ENCODE results near the gene RASSF4.

The RASSF4 gene

DNA sequence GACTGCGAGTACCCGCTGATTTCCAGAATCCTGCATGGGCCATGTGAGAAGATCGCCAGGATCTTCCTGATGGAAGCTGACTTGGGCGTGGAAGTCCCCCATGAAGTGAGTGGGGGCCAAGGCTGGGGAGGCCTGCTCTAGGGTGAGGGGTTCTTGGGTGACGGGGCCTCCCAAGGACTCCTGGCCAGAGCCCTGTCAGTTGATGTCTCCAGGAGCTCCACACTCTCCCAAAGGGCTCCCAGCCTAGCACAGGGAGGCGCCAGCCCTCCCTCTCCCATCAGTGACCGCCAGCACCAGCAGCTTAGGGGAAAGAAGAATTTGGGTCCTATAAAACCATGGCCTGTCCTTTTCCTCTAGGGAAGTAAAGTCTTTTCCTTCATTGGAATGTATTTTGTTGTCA lies 31.4 kb downstream of the RASSF4 start:
- DNase-seq = no peak

DNA sequence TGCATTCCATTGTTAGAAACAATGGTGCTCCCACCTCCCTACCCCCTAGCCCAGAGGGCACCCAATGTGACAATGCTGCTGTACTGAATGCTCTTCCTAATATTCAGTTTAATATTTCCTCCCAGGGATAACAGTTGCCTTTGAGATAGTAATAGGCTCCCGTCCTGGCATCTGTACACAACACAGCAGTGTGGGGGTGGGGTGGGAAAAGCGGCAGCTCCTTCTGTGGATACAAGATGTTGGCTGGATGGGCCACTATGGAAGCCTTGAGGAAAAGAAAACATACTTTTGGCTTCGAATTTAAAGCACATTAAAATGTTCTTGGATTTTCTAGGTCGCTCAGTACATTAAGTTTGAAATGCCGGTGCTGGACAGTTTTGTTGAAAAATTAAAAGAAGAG lies 32.0 kb downstream of the RASSF4 start:
- DNase-seq = no peak

DNA sequence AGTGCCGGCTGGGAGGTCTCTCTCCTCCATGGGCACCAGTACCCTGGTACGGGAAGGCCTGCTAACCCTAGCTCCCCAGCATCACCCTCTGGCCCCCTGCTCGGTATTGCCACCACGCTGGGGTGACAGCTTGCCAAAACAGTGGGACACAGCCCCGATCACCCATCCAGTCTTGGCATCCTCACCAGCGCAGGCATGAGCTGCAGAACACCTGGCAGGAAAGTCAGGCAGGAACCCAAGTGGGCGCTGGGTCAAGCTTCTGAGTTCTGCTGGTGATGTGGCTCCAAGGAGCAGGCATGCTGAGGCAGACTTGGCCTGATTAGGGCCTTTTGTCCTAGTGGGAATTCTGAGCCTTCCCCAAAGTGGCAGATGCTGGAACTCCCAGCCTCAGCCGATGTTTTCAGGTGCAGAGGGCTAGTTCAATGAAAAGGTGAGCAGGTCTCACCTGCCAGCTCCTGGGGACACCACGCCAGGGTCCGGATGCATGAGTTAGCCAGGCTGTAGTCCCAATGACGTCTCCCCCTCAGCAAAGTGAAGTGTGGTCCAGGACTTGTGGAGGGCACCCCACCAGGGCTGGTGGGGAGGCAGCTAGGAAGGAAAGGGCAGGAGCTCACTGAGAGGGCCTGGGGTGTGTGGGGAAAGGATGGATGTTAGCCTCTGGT lies 32.6 kb downstream of the RASSF4 start:
- no peak for DNase-seq

DNA sequence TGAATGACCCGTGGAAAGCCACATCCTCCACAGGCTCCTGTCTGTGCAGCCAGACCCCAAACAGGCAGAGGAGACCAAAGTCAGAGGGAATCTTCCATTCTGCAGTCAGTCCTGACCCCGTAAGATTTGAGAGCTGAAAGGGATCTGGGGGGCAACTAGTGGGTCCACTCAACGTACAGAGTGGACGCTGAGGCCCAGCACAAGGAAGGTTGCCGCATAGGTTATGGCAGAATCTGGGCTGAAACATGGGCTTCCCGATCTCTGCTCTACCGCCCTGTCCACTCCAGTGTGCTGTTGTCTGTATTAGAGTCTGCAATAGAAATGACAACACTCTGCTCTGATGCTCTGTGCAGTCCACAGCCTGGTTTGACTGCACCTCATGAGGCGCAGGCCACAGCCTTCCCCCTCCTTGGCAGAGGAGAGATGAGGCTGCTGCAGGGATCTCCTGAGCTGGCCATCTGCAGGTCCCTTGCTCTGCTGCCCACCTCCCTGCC lies 33.2 kb downstream of the RASSF4 start:
- DNase-seq = no peak

DNA sequence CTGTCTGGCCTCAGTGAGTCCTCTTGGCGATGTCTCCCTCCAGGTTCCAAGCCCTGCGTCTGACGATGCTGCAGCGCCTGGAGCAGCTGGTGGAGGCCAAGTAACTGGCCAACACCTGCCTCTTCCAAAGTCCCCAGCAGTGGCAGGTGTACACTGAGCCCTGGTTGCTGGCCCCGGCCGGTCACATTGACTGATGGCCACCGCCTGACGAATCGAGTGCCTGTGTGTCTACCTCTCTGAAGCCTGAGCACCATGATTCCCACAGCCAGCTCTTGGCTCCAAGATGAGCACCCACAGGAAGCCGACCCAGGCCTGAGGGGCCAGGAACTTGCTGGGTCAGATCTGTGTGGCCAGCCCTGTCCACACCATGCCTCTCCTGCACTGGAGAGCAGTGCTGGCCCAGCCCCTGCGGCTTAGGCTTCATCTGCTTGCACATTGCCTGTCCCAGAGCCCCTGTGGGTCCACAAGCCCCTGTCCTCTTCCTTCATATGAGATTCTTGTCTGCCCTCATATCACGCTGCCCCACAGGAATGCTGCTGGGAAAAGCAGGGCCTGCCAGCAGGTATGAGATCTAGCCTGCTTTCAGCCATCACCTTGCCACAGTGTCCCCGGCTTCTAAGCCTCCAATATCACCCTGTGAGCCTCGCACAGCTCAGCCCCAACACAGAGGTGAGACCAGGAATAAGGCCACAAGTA lies 33.8 kb downstream of the RASSF4 start:
- no peak for DNase-seq

DNA sequence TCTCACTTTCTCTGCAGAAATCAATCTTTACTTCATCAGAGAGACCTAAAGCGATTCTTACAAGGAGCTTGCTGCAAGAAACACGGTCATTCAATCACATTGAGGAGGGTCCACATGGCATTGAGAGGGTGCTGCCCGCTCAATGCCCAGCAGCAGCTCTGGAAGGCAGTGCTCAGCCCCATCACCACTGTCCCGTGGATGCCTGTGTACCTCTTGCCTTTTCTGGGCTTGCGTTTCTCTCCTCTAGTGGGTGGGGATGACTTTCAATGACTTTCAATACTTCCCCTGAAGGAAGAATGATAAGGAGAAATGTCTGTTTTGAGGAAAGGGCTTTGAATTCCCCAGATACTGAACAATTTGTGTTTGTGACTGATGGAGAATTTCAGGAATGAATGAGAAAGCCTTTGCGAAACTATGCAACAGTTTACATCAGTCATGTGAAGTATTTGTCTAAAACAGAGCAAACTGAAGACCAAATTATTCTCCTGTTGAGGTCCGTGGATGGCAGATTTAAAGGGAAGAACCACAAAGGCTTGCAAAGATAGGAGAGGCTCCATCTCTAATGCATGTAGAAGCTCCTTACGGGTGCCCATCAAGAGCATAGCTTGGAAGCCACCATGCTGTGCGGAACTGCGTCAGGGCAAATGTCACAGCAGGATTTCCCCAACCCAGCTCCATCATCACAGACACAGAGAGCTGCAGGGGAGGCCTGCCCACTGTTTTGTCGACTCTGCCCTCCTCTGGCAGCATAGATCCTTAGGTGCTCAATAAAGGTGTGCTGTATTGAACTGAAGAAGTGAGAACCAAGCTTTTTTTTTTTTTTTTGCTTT lies 34.5 kb downstream of the RASSF4 start:
- DNase-seq = no peak

GRCh38 chr10:44994752-44995530 lies 35.3 kb downstream of the RASSF4 start:
- no peak for DNase-seq

DNA sequence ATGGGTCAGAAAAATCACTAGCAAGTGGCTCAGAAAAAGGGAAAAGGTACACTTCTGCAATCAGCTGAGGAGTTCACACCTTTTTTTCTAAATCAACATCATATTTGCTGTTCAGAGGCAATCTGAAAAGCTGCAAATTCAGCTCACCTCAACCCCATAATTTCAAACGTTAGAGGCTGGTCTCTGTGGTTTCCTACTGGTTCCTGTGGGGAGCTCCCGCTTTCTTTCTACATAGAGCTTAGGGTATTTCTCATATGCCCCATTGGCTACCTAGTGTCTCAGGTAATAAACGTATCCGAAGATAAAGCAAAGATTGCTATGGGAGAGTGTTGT lies 35.9 kb downstream of the RASSF4 start:
- DNase-seq = no peak

- DNase-seq = peak in 1 of 2 donors; percentile 54
Measured at GRCh38 chr10:44995914-44996669, 36.5 kb downstream of the RASSF4 start.

- no peak for DNase-seq
Measured at GRCh38 chr10:44997105-44997748, 37.6 kb downstream of the RASSF4 start.

DNA sequence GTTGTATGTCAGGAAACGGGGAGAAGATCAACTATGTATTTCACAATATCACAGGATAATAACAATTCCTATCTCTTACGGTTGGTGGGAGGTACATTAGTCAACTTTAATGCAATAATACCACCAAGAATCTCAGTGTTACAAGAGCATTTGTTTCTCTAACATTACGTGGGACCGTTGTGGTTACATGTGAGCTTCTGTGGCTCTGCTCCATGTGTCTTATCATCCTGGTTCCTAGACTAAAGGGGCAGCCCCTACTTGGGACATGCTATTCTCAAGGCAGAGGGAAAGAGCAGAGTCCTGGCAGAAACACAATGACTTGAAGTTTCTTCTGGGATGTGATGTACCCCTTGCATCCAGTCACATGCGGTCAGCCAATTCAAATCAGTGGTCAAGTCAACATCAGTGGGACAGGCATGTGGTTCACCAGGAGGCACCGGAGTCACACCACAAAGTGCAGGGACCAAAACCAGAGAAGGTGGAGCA lies 38.6 kb downstream of the RASSF4 start:
- no peak for DNase-seq

- DNase-seq = no peak
Measured at GRCh38 chr10:45000138-45000751, 40.6 kb downstream of the RASSF4 start.

DNA sequence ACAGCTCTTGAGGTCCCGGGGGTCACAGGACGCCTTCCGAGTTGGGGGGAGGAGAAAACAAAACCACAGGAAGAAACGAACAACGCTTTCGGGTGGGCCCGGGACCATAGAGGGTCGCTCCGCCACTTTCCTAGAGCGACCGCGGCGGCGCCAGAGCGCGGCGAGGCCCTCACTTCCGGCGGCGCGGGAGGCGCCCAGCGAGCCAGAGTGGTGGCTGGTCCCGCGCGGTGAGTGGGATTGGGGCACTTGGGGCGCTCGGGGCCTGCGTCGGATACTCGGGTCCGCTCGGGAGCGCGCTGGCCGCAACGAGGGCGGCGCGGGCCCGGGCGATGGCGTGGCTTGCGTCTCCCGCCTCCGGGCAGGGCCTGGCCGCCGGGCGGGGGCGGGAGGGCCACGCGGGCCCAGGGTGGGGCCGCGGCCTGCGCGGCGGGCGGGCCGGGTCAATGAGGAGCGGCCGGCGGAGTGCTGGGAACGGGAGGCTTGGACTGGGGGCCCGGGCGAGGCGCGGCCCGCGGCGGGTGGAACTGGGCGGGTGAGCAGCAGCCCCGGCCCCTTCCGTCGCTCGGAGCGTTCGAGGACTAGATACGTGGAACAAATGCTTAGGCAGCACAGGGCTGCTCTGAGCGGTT lies 41.3 kb downstream of the RASSF4 start, which contains the start of gene ZNF22:
TSS of gene ZNF22 (plus strand) at position 172 of the 629 bp plus-strand sequence. CDS start 2,446 bp downstream, outside the sequence.
- peak; percentile 66 to 69 for DNase-seq

DNA sequence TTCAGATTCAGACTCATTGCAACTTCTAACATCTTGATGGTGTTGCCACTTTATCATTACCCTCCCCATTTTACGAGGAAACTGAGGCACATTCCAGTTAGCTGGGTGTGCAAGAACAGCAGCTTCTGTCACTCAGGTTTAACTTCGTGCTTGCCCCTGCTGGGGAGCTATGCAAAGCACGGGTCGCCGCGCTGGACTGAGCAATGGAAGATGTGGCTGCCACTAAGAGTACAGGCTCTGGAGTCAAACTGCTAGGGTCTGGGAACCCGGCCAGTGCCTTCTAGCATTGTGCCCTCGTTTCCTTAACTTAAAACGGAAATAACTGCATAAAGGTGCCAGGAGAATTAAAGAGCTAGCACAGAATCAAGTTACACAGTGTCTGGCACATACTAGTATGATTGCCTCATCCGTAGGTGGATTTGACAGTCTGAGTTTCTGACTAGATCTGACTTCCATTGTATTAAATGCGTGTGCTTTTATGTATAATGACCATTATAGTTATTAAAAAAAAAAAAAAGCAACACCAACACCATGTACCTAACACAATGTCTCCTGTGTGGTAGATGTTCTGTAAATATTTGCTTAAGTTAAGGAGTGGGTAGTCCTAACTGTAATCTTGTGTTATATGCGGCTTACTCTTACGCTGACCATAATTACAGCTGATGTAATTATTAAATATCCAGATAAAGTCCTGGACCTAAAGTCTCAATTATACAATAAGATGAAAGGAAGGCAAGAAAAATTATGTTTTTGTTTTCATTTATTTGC lies 42.0 kb downstream of the RASSF4 start:
- peak in 1 of 2 donors; percentile 52 for DNase-seq

DNA sequence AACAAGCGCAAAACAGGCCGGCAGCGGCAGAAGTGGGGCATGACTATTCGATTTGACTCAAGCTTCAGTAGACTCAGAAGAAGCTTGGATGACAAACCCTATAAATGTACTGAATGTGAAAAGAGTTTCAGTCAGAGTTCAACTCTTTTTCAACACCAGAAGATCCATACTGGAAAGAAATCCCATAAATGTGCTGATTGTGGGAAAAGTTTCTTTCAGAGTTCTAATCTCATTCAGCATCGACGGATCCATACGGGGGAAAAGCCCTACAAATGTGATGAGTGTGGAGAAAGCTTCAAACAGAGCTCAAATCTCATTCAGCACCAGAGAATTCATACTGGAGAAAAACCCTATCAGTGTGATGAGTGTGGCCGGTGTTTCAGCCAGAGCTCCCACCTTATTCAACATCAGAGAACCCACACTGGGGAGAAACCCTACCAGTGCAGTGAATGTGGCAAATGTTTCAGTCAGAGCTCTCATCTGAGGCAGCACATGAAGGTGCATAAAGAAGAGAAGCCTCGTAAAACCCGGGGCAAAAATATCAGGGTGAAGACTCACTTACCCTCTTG lies 43.9 kb downstream of the RASSF4 start:
- no peak for DNase-seq

GRCh38 chr10:45004661-45005060 lies 45.1 kb downstream of the RASSF4 start:
- DNase-seq = no peak

- no peak for DNase-seq
Measured at GRCh38 chr10:45005284-45005683, 45.7 kb downstream of the RASSF4 start.

DNA sequence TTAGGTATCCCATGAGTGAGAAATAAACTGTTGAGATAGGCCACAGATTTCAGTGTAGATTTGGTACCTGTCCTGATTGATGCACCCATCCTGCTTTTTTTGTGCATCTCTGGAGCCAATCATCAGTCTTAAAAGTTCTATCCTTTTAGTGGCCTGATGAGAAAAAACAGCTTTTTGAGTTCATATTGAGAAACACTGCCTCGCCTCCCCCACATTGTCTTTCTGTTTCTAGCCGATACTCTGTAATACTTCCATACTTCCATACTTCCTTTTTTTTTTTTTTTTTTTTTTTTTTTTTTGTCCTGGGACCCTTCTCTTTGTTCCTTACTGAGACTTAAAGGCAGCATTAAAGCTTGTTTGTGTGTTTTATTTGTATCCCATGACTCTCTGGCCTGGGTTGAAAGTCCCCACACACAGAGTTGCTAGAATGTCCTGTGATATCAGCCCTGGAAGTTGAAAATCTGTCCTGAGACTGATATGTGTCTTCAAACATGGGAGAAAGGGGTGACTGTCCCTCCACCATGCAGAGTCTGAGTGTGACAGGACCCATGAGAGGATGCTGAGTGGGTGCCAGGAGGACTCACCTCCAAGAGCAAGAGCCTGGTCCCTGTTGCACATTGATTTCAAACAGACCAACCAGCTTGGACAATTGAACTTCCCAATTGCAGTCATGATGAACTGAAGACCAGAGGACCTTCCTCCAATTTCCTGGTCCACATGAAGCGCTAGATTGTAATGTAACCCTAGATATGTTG lies 46.9 kb downstream of the RASSF4 start:
- no peak for DNase-seq

Data from hippocampal formation (tissue), 2 donors.